ENCODE results near the gene EDC3. TPM values are rescaled to one million over a fixed set of nuclear protein-coding genes. Genes with fewer than 3 reads are reported as not detected.
"Not testable (repeated sequence)": the region's sequence is repeated elsewhere in the genome, so short reads cannot be mapped to it uniquely, and the experiment has no call there.

The EDC3 gene
- polyA plus RNA-seq, 1 donor from 2014 or later = 12.9 TPM

- TF ChIP-seq REST (IDR thresholded peaks at IDR 0.05; ENCODE audit: borderline replicate concordance) = no peak
- TF ChIP-seq TAF1 (IDR thresholded peaks at IDR 0.05; ENCODE audit: low read depth) = no peak
- TF ChIP-seq RAD21 (conservative IDR thresholded peaks at IDR 0.05) = no peak
- TF ChIP-seq EZH2 (IDR thresholded peaks at IDR 0.05; ENCODE audit: borderline replicate concordance, insufficient read depth, low read length, poor library complexity, severe bottlenecking) = no peak
- no peak for TF ChIP-seq MXI1 (conservative IDR thresholded peaks at IDR 0.05; ENCODE audit: poor library complexity, severe bottlenecking)
- TF ChIP-seq CTCF (IDR thresholded peaks at IDR 0.05; ENCODE audit: poor library complexity, severe bottlenecking) = no peak
- TF ChIP-seq SMC3 (conservative IDR thresholded peaks at IDR 0.05; ENCODE audit: poor library complexity) = no peak
- TF ChIP-seq POLR2AphosphoS5 (IDR thresholded peaks at IDR 0.05) = no peak
- no peak for TF ChIP-seq EP300 (conservative IDR thresholded peaks at IDR 0.05; ENCODE audit: poor library complexity, severe bottlenecking)
Measured at GRCh38 chr15:74630284-74631086, 65.3 kb downstream of the EDC3 start.

GRCh38 chr15:74629696-74630095 is 66.1 kb downstream of the EDC3 start:
- H3K9me3 ChIP-seq (ENCODE audit: low read length); H3F3A ChIP-seq (ENCODE audit: insufficient read depth, low read length, poor library complexity, severe bottlenecking); H3K27ac ChIP-seq (ENCODE audit: low read length); H3K9me2 ChIP-seq (ENCODE audit: insufficient read depth, low read length); H3K4me3 ChIP-seq (ENCODE audit: low read length); H3K27me3 ChIP-seq (ENCODE audit: insufficient read depth, low read depth, low read length); H2AFZ ChIP-seq (ENCODE audit: low read depth, low read length); H3K36me3 ChIP-seq (ENCODE audit: insufficient read depth, low read length); H3K79me2 ChIP-seq (replicated peaks; ENCODE audit: insufficient read depth, low read length); H3K4me2 ChIP-seq (ENCODE audit: low read length); H4K20me1 ChIP-seq (ENCODE audit: insufficient read depth); H3K9ac ChIP-seq (ENCODE audit: low read length): not testable (repeated sequence)

More at GRCh38 chr15:74630284-74631086, 65.3 kb downstream of the EDC3 start:
- no peak overlapping the region for H3K4me3 ChIP-seq (ENCODE audit: low read length)
- H4K20me1 ChIP-seq (ENCODE audit: insufficient read depth) = no peaks in the 10 kb centered on the region
- H3K9me2 ChIP-seq (ENCODE audit: insufficient read depth, low read length) = no peaks in the 10 kb centered on the region
- no peaks in the 10 kb centered on the region for H3K36me3 ChIP-seq (ENCODE audit: insufficient read depth, low read length)
- H3K79me2 ChIP-seq (replicated peaks; ENCODE audit: insufficient read depth, low read length) = no peaks in the 10 kb centered on the region
- H3K9me3 ChIP-seq (ENCODE audit: low read length) = no peaks in the 10 kb centered on the region
- no peak overlapping the region for H3K27ac ChIP-seq (ENCODE audit: low read length)
- H3F3A ChIP-seq (ENCODE audit: insufficient read depth, low read length, poor library complexity, severe bottlenecking) = no peaks in the 10 kb centered on the region
- no peak overlapping the region for H3K9ac ChIP-seq (ENCODE audit: low read length)
- no peak overlapping the region for H3K4me2 ChIP-seq (ENCODE audit: low read length)
- H3K27me3 ChIP-seq (ENCODE audit: insufficient read depth, low read depth, low read length) = no peaks in the 10 kb centered on the region
- no peak overlapping the region for H2AFZ ChIP-seq (ENCODE audit: low read depth, low read length)

Data from neural cell (in vitro differentiated cells).